ENCODE measurements around the gene ITGA6. TPM values are rescaled to one million over a fixed set of nuclear protein-coding genes. Genes with fewer than 3 reads are reported as not detected.
A peak's percentile ranks its signal among the peaks of the same experiment; 100 is the strongest.

The ITGA6 gene
- total RNA-seq, 1 experiment from 2014 or later = 78.3 TPM

- H2BK5ac ChIP-seq (ENCODE audit: insufficient read length, low read length) = no peak overlapping the region
- DNase-seq = no peak
- no peak overlapping the region for H2BK15ac ChIP-seq (ENCODE audit: low read depth, low read length)
- peaks cover 0 to 6% (median 3%) of the 10 kb centered on the region in 3 experiments; a peak in 4 of 7 replicates for H3K36me3 Mint-ChIP-seq (ENCODE audit: insufficient read depth in 1 of 3, low read depth in 3 of 3)
- H3K27me3 Mint-ChIP-seq (ENCODE audit: low read depth) = peaks cover 4% of the 10 kb centered on the region; the same call in 1 of the 2 replicates
- H4K20me1 ChIP-seq (ENCODE audit: control insufficient read depth, insufficient read depth, insufficient read length) = no peaks in the 10 kb centered on the region
- peaks cover 13% of the 10 kb centered on the region for H3K23me2 ChIP-seq (ENCODE audit: insufficient read length, low read depth, low read length, poor library complexity, severe bottlenecking)
- H4K8ac ChIP-seq (replicated peaks; ENCODE audit: insufficient read length, low read depth, low read length) = no peak overlapping the region
- H3K79me2 ChIP-seq (ENCODE audit: insufficient read depth, low read length) = peaks cover 25% of the 10 kb centered on the region; the same call in 1 of the 2 replicates
- H3K4me2 ChIP-seq (ENCODE audit: insufficient read depth, insufficient read length, low read length) = peak overlapping the region; percentile 81
- H3K14ac ChIP-seq (ENCODE audit: insufficient read depth, low read length) = no peak overlapping the region
- H3K4me3 Mint-ChIP-seq = peak overlapping the region; percentile 73 to 91; a peak in 4 of 5 replicates
- H3K9ac ChIP-seq (ENCODE audit: extremely low read depth, insufficient read length, low read length) = no peak overlapping the region
- no peak overlapping the region for H2BK120ac ChIP-seq (ENCODE audit: low read depth, low read length, poor library complexity, severe bottlenecking)
- H4K5ac ChIP-seq (ENCODE audit: insufficient read length, low read depth, low read length) = no peak overlapping the region
- no peak overlapping the region for H3T11ph ChIP-seq (ENCODE audit: low read length)
- H3K79me1 ChIP-seq (ENCODE audit: insufficient read depth, low read depth, low read length, poor library complexity, severe bottlenecking) = peaks cover 7% of the 10 kb centered on the region
- no peak overlapping the region for H3K27ac ChIP-seq (ENCODE audit: insufficient read length, low read depth, low read length)
- no peak overlapping the region for H3K27ac Mint-ChIP-seq
- no peak overlapping the region for H4K91ac ChIP-seq (ENCODE audit: insufficient read length, low read depth, low read length)
- no peak overlapping the region for H3K23ac ChIP-seq (ENCODE audit: insufficient read length, low read depth, low read length)
- H2BK12ac ChIP-seq (ENCODE audit: insufficient read length, low read depth, low read length) = no peak overlapping the region
- H2AFZ ChIP-seq (ENCODE audit: low read length) = no peak overlapping the region
- no peak overlapping the region for H3K18ac ChIP-seq (ENCODE audit: insufficient read length, low read depth, low read length)
- no peaks in the 10 kb centered on the region; the same call in 1 of the 2 replicates for H3K27me3 ChIP-seq (ENCODE audit: insufficient read depth, low read length)
- no peak overlapping the region for H2BK20ac ChIP-seq (ENCODE audit: low read depth, low read length, poor library complexity, severe bottlenecking)
- H3K4me1 ChIP-seq (ENCODE audit: insufficient read depth, low read length) = peaks cover 25% of the 10 kb centered on the region; the same call in 1 of the 2 replicates
- H3K9me3 Mint-ChIP-seq = no peaks in the 10 kb centered on the region
- no peak overlapping the region for H2AK5ac ChIP-seq (ENCODE audit: insufficient read length, low read length)
- peaks cover 74 to 80% of the 10 kb centered on the region in 2 experiments for H3K4me1 Mint-ChIP-seq
- no peaks in the 10 kb centered on the region for H3K9me3 ChIP-seq (ENCODE audit: control insufficient read depth, low read depth, low read length)
- WGBS (ENCODE audit: extremely low coverage, insufficient read length, low lambda C conversion rate) = no CpG with 5 or more reads among the region's 1 CpG
- no peak overlapping the region for H3K56ac ChIP-seq (ENCODE audit: insufficient read length, low read depth, low read length)
- no peak overlapping the region for H3K4ac ChIP-seq (ENCODE audit: low read depth, low read length)
- TF ChIP-seq CTCF (conservative IDR thresholded peaks at IDR 0.05) = no peak
Observed at GRCh38 chr2:172430027-172430426, 2.6 kb downstream of the ITGA6 start.

All from H9 (cell line).